Measurements from ENCODE around the gene SPTLC1.

DNA sequence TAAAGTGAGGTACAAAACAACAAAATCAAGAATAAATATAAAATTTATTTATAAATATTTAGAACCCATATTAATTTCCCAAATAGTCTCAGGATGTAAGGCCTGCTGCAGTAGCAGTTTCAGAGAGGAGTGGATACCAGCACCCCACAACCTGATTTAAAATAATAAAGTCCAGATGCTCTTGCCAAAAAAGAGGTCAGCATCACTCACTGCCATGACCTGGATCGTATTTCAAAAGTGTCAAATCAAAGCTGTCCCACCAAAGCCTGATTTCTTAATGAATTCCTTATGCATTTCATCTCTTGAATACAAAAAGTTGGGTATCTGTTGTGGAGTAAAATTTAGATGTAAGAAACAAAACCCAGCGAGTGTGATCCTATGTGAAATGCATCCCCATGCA lies 107.2 kb downstream of the SPTLC1 start:
- TF ChIP-seq FOXM1 (IDR thresholded peaks at IDR 0.05; ENCODE audit: borderline replicate concordance) (no peak), SP1 (IDR thresholded peaks at IDR 0.05) (no peak), CTBP1 (IDR thresholded peaks at IDR 0.05; ENCODE audit: borderline replicate concordance) (no peak), L3MBTL2 (conservative IDR thresholded peaks at IDR 0.05) (no peak), BHLHE40 (IDR thresholded peaks at IDR 0.05; ENCODE audit: borderline replicate concordance) (no peak), SUZ12 (IDR thresholded peaks at IDR 0.05) (no peak), HDGF (IDR thresholded peaks at IDR 0.05; ENCODE audit: borderline replicate concordance) (no peak), ELF4 (IDR thresholded peaks at IDR 0.05) (no peak), FOXA1 (IDR thresholded peaks at IDR 0.05) (no peak), PKNOX1 (IDR thresholded peaks at IDR 0.05) (no peak), LEF1 (IDR thresholded peaks at IDR 0.05; ENCODE audit: borderline replicate concordance) (no peak), ARNT (IDR thresholded peaks at IDR 0.05) (no peak)
